Neural progenitor cell (in vitro differentiated cells): Measurements from ENCODE around the gene LY6G5C. TPM values are rescaled to one million over a fixed set of nuclear protein-coding genes. Genes with fewer than 3 reads are reported as not detected.
A peak's percentile ranks its signal among the peaks of the same experiment; 100 is the strongest.

Experiments used
- DNase-seq: peaks from one replicate; pipeline ENCODE4 v3.0.0-alpha.2; 2016; ENCODE audit warnings: low spot score
- H2AFZ ChIP-seq: fragments of 200-600 bp; sonication (generic); replicated peaks from 2 replicates; pipeline ENCODE4 v1.6.1; 2016; ENCODE audit warnings: antibody characterized with exemption
- H3F3A ChIP-seq: fragments of 200-600 bp; sonication (generic); 2 replicates; pipeline ENCODE4 v1.6.1; 2016; ENCODE audit warnings: antibody characterized with exemption, low read depth
- H3K27ac ChIP-seq: fragments of 200-600 bp; sonication (generic); 2 replicates; pipeline ENCODE4 v1.5.1; 2016; ENCODE audit warnings: mild to moderate bottlenecking
- H3K27me3 ChIP-seq: fragments of 200-600 bp; sonication (generic); 2 replicates; pipeline ENCODE4 v1.6.1; 2016; ENCODE audit warnings: mild to moderate bottlenecking, moderate library complexity
- H3K36me3 ChIP-seq: fragments of 200-600 bp; sonication (generic); 2 replicates; pipeline ENCODE4 v1.5.1; 2016
- H3K4me1 ChIP-seq: fragments of 200-600 bp; sonication (generic); 2 replicates; pipeline ENCODE4 v1.6.1; 2016; ENCODE audit warnings: mixed run types
- H3K4me2 ChIP-seq: fragments of 200-600 bp; sonication (generic); 2 replicates; pipeline ENCODE4 v1.6.1; 2016
- H3K4me3 ChIP-seq: fragments of 200-600 bp; sonication (generic); 2 replicates; pipeline ENCODE4 v1.5.1; 2016
- H3K79me2 ChIP-seq: fragments of 200-600 bp; sonication (generic); 2 replicates; pipeline ENCODE4 v1.6.1; 2016; ENCODE audit warnings: low read depth
- H3K9ac ChIP-seq: fragments of 200-600 bp; sonication (generic); 2 replicates; pipeline ENCODE4 v1.6.1; 2016
- H3K9me3 ChIP-seq: fragments of 200-600 bp; sonication (generic); 2 replicates; pipeline ENCODE4 v1.5.1; 2016; ENCODE audit warnings: low read depth
- H4K20me1 ChIP-seq: fragments of 200-600 bp; sonication (generic); 2 replicates; pipeline ENCODE4 v1.6.1; 2016; ENCODE audit warnings: low read depth
- H3K27ac Mint-ChIP-seq: 3 replicates; pipeline ENCODE4 v1.8.0; 2021; ENCODE audit warnings: mixed read lengths
- H3K27me3 Mint-ChIP-seq: 2 replicates; pipeline ENCODE4 v1.8.0; 2022; ENCODE audit warnings: low read depth, mild to moderate bottlenecking, inconsistent platforms, moderate library complexity, mixed read lengths; ENCODE audit not compliant: insufficient read depth
- H3K36me3 Mint-ChIP-seq: 3 replicates; pipeline ENCODE4 v1.8.0; 2021; ENCODE audit warnings: mixed read lengths
- H3K4me1 Mint-ChIP-seq: 3 replicates; pipeline ENCODE4 v1.8.0; 2021; ENCODE audit warnings: mixed read lengths
- H3K4me3 Mint-ChIP-seq: 3 replicates; pipeline ENCODE4 v1.8.0; 2021; ENCODE audit warnings: mild to moderate bottlenecking, moderate library complexity, mixed read lengths
- H3K9me3 Mint-ChIP-seq: 3 replicates; pipeline ENCODE4 v1.8.0; 2020; ENCODE audit warnings: mixed read lengths
- EZH2 ChIP-seq: fragments of 200-600 bp; sonication (generic); IDR thresholded peaks from 2 replicates; pipeline ENCODE4 v1.6.1; 2017; ENCODE audit warnings: antibody characterized with exemption, mild to moderate bottlenecking, moderate library complexity
- EZH2phosphoT487 ChIP-seq: fragments of 200-600 bp; sonication (generic); IDR thresholded peaks from 2 replicates; pipeline ENCODE4 v1.6.1; 2017; ENCODE audit warnings: antibody characterized with exemption
- total RNA-seq: library from RNA; depleted of rRNA; stranded (reverse); fragments of >200 nt; gene quantifications from 2 replicates; pipeline ENCODE4 v1.2.3, GENCODE V29; 2015; ENCODE audit warnings: low replicate concordance
- TF ChIP-seq, protein P1 (sequence below): fragments of 200-600 bp; sonication (generic); IDR thresholded peaks from 2 replicates; pipeline ENCODE4 v1.5.1; 2017; ENCODE audit warnings: antibody characterized with exemption, mild to moderate bottlenecking

LY6G5C gene
- total RNA-seq, 1 donor from 2014 or later = not detected

DNA sequence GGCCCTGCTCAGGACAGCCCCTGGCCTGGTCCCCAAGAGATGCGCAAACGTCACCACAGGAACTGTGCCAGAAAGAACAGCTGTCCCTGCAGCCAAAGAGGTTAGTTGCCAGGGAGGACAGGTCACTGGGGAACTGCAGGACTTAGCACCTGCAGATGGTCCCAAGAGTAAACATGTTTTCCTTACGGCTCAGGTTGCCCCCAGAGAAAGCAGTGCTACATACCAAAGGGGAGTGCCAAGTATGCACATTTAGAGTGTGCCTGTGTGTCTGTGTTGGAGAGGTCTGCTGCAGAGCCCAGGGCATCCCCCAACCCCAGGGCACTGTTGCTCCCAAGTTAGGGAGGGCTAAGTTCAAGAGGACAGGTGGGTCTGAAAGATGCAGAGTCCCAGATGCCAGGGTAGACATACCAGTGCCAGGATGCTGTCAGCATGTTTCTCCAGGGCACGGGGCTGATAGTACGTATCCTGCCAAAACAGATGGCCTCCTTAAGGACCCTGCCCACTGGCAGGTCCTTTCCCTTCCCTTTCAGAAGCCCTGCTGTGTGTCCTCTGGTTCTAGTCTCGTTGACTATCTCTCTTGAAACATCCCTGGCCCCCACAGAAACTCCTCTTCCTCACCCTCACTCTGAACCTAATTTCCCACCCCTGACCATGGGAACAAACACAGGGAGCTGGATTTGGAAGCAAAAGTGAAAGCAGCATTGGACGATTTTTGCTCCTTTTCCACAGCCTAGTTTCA, 21.0 kb upstream of the LY6G5C start:
- Histone ChIP-seq H3K4me2 (peak overlapping the region; percentile 87), H3K4me1 (no peaks in the 10 kb centered on the region), H3K4me3 (peak overlapping the region; percentile 83), H3K27me3 (no peaks in the 10 kb centered on the region), H2AFZ (no peak overlapping the region), H3K36me3 (no peaks in the 10 kb centered on the region), H4K20me1 (no peaks in the 10 kb centered on the region), H3K9me3 (no peaks in the 10 kb centered on the region), H3K9ac (peak overlapping the region; percentile 62), H3K79me2 (peaks cover 32% of the 10 kb centered on the region), H3K27ac (no peak overlapping the region), H3F3A (no peaks in the 10 kb centered on the region)
- Mint-ChIP-seq H3K36me3 (peaks cover 9% of the 10 kb centered on the region), H3K4me1 (peaks cover 19% of the 10 kb centered on the region), H3K27ac (peak overlapping the region; percentile 98), H3K27me3 (peaks cover 2% of the 10 kb centered on the region), H3K9me3 (no peaks in the 10 kb centered on the region), H3K4me3 (peak overlapping the region; percentile 99)
- no peak for DNase-seq
- TF ChIP-seq, protein P1, sequence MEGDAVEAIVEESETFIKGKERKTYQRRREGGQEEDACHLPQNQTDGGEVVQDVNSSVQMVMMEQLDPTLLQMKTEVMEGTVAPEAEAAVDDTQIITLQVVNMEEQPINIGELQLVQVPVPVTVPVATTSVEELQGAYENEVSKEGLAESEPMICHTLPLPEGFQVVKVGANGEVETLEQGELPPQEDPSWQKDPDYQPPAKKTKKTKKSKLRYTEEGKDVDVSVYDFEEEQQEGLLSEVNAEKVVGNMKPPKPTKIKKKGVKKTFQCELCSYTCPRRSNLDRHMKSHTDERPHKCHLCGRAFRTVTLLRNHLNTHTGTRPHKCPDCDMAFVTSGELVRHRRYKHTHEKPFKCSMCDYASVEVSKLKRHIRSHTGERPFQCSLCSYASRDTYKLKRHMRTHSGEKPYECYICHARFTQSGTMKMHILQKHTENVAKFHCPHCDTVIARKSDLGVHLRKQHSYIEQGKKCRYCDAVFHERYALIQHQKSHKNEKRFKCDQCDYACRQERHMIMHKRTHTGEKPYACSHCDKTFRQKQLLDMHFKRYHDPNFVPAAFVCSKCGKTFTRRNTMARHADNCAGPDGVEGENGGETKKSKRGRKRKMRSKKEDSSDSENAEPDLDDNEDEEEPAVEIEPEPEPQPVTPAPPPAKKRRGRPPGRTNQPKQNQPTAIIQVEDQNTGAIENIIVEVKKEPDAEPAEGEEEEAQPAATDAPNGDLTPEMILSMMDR = no peak
- TF ChIP-seq EZH2phosphoT487 (no peak), EZH2 (no peak)

DNA sequence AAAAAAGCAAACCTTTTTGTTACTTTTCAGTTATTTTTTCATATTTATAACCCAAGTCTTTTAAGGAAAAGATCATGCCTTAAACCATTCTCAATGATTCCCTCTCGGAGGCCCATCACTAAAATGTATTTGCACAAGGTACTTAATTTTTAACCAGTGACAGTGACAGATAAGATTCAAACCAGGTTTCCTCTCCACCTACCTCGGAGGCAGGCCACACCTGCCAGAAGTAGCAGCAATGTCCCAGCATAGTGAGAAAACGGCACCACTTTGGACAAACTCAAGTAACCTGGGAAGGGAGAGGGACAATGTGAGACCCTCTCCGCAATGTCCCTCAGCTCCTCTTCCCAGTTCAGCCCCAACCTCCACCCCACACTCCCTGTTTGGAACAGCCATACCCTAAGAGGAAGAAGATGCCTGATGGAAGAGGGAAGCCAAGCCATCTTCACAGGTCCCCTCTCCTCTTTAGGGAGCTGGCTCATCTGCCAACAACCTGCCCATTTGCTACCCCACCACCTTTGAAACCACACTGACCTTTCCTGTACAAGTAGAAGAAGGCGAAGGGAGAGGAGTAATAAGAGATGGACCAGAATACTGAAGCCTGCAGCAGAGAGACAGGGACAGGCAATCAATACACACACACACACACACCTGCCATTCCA, 20.0 kb upstream of the LY6G5C start:
- no peak for TF ChIP-seq EZH2phosphoT487
- TF ChIP-seq, protein P1 = no peak
- TF ChIP-seq EZH2 = no peak
- Mint-ChIP-seq H3K36me3 (peaks cover 11% of the 10 kb centered on the region), H3K27me3 (peaks cover 2% of the 10 kb centered on the region), H3K4me1 (peaks cover 19% of the 10 kb centered on the region), H3K9me3 (no peaks in the 10 kb centered on the region), H3K4me3 (peak overlapping the region; percentile 99), H3K27ac (peak overlapping the region; percentile 11)
- H3K27me3 ChIP-seq = no peaks in the 10 kb centered on the region
- H3K27ac ChIP-seq = no peak overlapping the region
- no peaks in the 10 kb centered on the region for H4K20me1 ChIP-seq
- no peaks in the 10 kb centered on the region for H3K9me3 ChIP-seq
- no peak overlapping the region for H2AFZ ChIP-seq
- no peak overlapping the region for H3K4me3 ChIP-seq
- no peak overlapping the region for H3K4me2 ChIP-seq
- no peak for DNase-seq
- H3K79me2 ChIP-seq = peaks cover 32% of the 10 kb centered on the region
- no peak overlapping the region for H3K9ac ChIP-seq
- no peaks in the 10 kb centered on the region for H3F3A ChIP-seq
- no peaks in the 10 kb centered on the region for H3K4me1 ChIP-seq
- no peaks in the 10 kb centered on the region for H3K36me3 ChIP-seq

DNA sequence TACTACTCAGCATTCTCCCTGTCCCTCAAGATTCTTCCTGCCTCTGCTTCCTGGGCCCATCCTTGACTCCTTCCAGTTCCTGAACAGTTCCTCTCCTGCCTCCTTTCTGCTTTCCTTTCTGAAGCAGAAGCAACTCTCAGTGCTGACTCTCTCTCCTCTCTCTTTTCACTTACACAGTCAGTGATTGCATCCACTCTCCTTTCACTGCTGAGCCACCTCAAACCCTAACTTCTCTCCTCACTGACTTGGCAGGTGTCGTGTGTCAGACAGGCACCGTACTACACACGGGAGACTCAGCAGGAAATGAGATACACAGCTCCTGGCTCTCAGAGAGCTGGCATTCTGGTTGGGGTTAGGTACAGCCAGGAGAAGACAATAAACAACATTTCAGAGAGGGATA, 16.7 kb upstream of the LY6G5C start:
- Histone ChIP-seq H3K9ac (no peak overlapping the region), H3K4me1 (no peaks in the 10 kb centered on the region), H3K4me2 (no peak overlapping the region), H3K9me3 (no peaks in the 10 kb centered on the region), H3K27ac (no peak overlapping the region), H3K4me3 (no peak overlapping the region), H3F3A (no peaks in the 10 kb centered on the region), H3K36me3 (no peaks in the 10 kb centered on the region), H3K79me2 (peaks cover 31% of the 10 kb centered on the region), H2AFZ (no peak overlapping the region), H3K27me3 (no peaks in the 10 kb centered on the region), H4K20me1 (no peaks in the 10 kb centered on the region)
- Mint-ChIP-seq H3K9me3 (no peaks in the 10 kb centered on the region), H3K27ac (no peak overlapping the region), H3K4me1 (peaks cover 16% of the 10 kb centered on the region), H3K4me3 (no peak overlapping the region), H3K27me3 (no peaks in the 10 kb centered on the region), H3K36me3 (peaks cover 18% of the 10 kb centered on the region)
- no peak for DNase-seq
- no peak for TF ChIP-seq EZH2
- TF ChIP-seq, protein P1 = no peak
- TF ChIP-seq EZH2phosphoT487 = no peak
